Stomach smooth muscle (tissue), 2 donors: ENCODE results near the gene LRRC51.
A peak's percentile ranks its signal among the peaks of the same experiment; 100 is the strongest.

ENCODE experiments used
- H3K27ac ChIP-seq: one replicate; pipeline ENCODE4 v1.7.0; 2013; ENCODE audit warnings: mild to moderate bottlenecking, low read length, inconsistent platforms
- H3K27me3 ChIP-seq, 2 donors: one replicate each; pipeline ENCODE4 v1.7.0; 2013; ENCODE audit warnings: low read length in 2 of 2; ENCODE audit not compliant: insufficient read depth in 2 of 2, control insufficient read depth in 1 of 2
- H3K36me3 ChIP-seq, 2 donors: one replicate each; pipeline ENCODE4 v1.7.0; 2013; ENCODE audit warnings: low read length in 2 of 2; ENCODE audit not compliant: control insufficient read depth in 2 of 2, insufficient read depth in 2 of 2
- H3K4me1 ChIP-seq: one replicate; pipeline ENCODE4 v1.7.0; 2013; ENCODE audit warnings: low read length; ENCODE audit not compliant: control insufficient read depth, insufficient read depth
- H3K4me3 ChIP-seq, 2 donors: one replicate each; pipeline ENCODE4 v1.7.0; 2013; ENCODE audit warnings: low read length in 2 of 2
- H3K9ac ChIP-seq, 2 donors: one replicate each; pipeline ENCODE4 v1.7.0; 2013; ENCODE audit warnings: low read length in 2 of 2, mild to moderate bottlenecking in 1 of 2
- H3K9me3 ChIP-seq, 2 donors: one replicate each; pipeline ENCODE4 v1.7.0; 2013; ENCODE audit warnings: low read length in 2 of 2; ENCODE audit not compliant: control insufficient read depth in 2 of 2
- donor health status: healthy.
- donor health status: Pancreatic carcinoma.

LRRC51 gene

GRCh38 chr11:72080326-72081183 is at the start of gene LRRC51, which contains the start of gene NUMA1:
Gene LRRC51 (plus strand): TSS chr11:72080850. CDS start chr11:72089084, 8,234 bp downstream.
Gene NUMA1 (minus strand): TSS chr11:72080542. CDS start chr11:72035943, 44,599 bp downstream.
- Histone ChIP-seq H3K9me3 (no peaks in the 10 kb centered on the region), H3K9ac (peak within 1 kb of the TSS; percentile 84 to 91), H3K27me3 (no peaks in the 10 kb centered on the region), H3K4me1 (peaks cover 12% of the 10 kb centered on the region), H3K27ac (peak within 1 kb of the TSS; percentile 92), H3K36me3 (peaks cover 3% of the 10 kb centered on the region in 2 donors), H3K4me3 (peak within 1 kb of the TSS; percentile 90 to 91)

GRCh38 chr11:72036687-72037086 is 44.0 kb upstream of the LRRC51 start:
- Histone ChIP-seq H3K27ac (peak overlapping the region; percentile 53), H3K4me1 (peaks cover 54% of the 10 kb centered on the region), H3K9ac (no peak overlapping the region)

GRCh38 chr11:72037554-72038311 is 42.9 kb upstream of the LRRC51 start:
- Histone ChIP-seq H3K9ac (peak overlapping the region; percentile 60 to 79), H3K27ac (peak overlapping the region; percentile 99), H3K27me3 (no peaks in the 10 kb centered on the region), H3K4me1 (peaks cover 64% of the 10 kb centered on the region), H3K9me3 (no peaks in the 10 kb centered on the region), H3K36me3 (peaks cover 6 to 9% of the 10 kb centered on the region in 2 donors), H3K4me3 (peak overlapping the region; percentile 86 to 91)

More at GRCh38 chr11:72036687-72037086, 44.0 kb upstream of the LRRC51 start:
- H3K4me3 ChIP-seq, result peak overlapping the region in 1 of 2 donors; percentile 29
- H3K9me3 ChIP-seq, result no peaks in the 10 kb centered on the region
- peaks cover 6 to 9% of the 10 kb centered on the region in 2 donors for H3K36me3 ChIP-seq
- H3K27me3 ChIP-seq, result no peaks in the 10 kb centered on the region

- peak overlapping the region; percentile 86 to 91 for H3K4me3 ChIP-seq
- H3K9ac ChIP-seq, result peak overlapping the region; percentile 79 to 97
Measured at GRCh38 chr11:72038491-72038890, 42.2 kb upstream of the LRRC51 start.

GRCh38 chr11:72039031-72039855 is 41.4 kb upstream of the LRRC51 start:
- Histone ChIP-seq H3K4me1 (peaks cover 61% of the 10 kb centered on the region), H3K27me3 (no peaks in the 10 kb centered on the region), H3K4me3 (peak overlapping the region; percentile 86 to 91), H3K9ac (peak overlapping the region; percentile 79 to 97), H3K27ac (peak overlapping the region; percentile 99), H3K9me3 (no peaks in the 10 kb centered on the region), H3K36me3 (peaks cover 0 to under 1% of the 10 kb centered on the region in 2 donors)

More at GRCh38 chr11:72038491-72038890, 42.2 kb upstream of the LRRC51 start:
- Histone ChIP-seq H3K27me3 (no peaks in the 10 kb centered on the region), H3K36me3 (peaks cover 6 to 8% of the 10 kb centered on the region in 2 donors), H3K9me3 (no peaks in the 10 kb centered on the region), H3K4me1 (peaks cover 65% of the 10 kb centered on the region), H3K27ac (peak overlapping the region; percentile 99)

- no peaks in the 10 kb centered on the region for H3K36me3 ChIP-seq
- no peaks in the 10 kb centered on the region for H3K9me3 ChIP-seq
- no peaks in the 10 kb centered on the region for H3K27me3 ChIP-seq
- peak overlapping the region; percentile 86 to 91 for H3K4me3 ChIP-seq
- peaks cover 65% of the 10 kb centered on the region for H3K4me1 ChIP-seq
- peak overlapping the region; percentile 99 for H3K27ac ChIP-seq
- peak overlapping the region; percentile 79 to 97 for H3K9ac ChIP-seq
Measured at GRCh38 chr11:72039856-72040401, 40.7 kb upstream of the LRRC51 start.

GRCh38 chr11:72040491-72041363 is 39.9 kb upstream of the LRRC51 start:
- Histone ChIP-seq H3K4me3 (peak overlapping the region; percentile 86 to 91), H3K36me3 (no peaks in the 10 kb centered on the region), H3K27me3 (no peaks in the 10 kb centered on the region), H3K27ac (peak overlapping the region; percentile 99), H3K9me3 (no peaks in the 10 kb centered on the region), H3K9ac (peak overlapping the region; percentile 79 to 97), H3K4me1 (peaks cover 65% of the 10 kb centered on the region)

- no peaks in the 10 kb centered on the region for H3K9me3 ChIP-seq
- peak overlapping the region; percentile 79 to 97 for H3K9ac ChIP-seq
- H3K27me3 ChIP-seq, result no peaks in the 10 kb centered on the region
- H3K36me3 ChIP-seq, result no peaks in the 10 kb centered on the region
- H3K4me3 ChIP-seq, result peak overlapping the region; percentile 86 to 91
- peak overlapping the region; percentile 99 for H3K27ac ChIP-seq
- H3K4me1 ChIP-seq, result peaks cover 65% of the 10 kb centered on the region
Measured at GRCh38 chr11:72041364-72042063, 39.1 kb upstream of the LRRC51 start.
